Neural progenitor cell (in vitro differentiated cells): ENCODE results near the gene RAVER1.

Experiments
- CTCF ChIP-seq: fragments of 200-600 bp; sonication (generic); IDR thresholded peaks from 2 replicates; pipeline ENCODE4 v1.5.1; 2017; ENCODE audit warnings: antibody characterized with exemption, mild to moderate bottlenecking
- EZH2 ChIP-seq: fragments of 200-600 bp; sonication (generic); IDR thresholded peaks from 2 replicates; pipeline ENCODE4 v1.6.1; 2017; ENCODE audit warnings: antibody characterized with exemption, mild to moderate bottlenecking, moderate library complexity

GRCh38 chr19:10318807-10319682, 14.3 kb downstream of the RAVER1 start:
- TF ChIP-seq EZH2 (no peak), CTCF (no peak)
